ENCODE measurements around the gene SWAP70. TPM values are rescaled to one million over a fixed set of nuclear protein-coding genes. Genes with fewer than 3 reads are reported as not detected.

The SWAP70 gene
- total RNA-seq, 1 donor from 2014 or later: 19.1 TPM

DNA sequence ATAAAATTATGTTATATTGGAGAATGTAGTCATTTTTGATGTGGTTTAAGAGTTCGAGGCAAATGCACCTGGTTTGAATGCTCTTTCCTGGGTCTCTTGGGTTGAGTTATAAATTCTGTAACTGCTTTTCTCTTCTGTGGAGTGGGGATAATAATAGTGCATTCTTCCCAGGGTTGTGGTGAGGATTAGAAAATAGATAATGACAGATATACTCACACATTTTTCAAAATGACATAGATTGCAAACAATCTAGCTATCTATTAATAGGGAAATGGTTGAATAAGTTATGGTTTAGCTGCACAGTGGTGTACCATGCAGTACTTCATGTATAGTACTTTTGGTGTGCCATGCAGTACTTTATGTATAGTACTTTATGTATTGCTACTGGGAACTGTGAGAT lies 67.4 kb downstream of the SWAP70 start:
- Mint-ChIP-seq H3K9me3 (ENCODE audit: low read depth) (peaks cover 10% of the 10 kb centered on the region), H3K4me1 (ENCODE audit: low read depth) (peaks cover 6% of the 10 kb centered on the region), H3K27ac (no peak overlapping the region), H3K36me3 (ENCODE audit: insufficient read depth) (peaks cover 17% of the 10 kb centered on the region), H3K4me3 (ENCODE audit: low read depth) (no peak overlapping the region), H3K27me3 (no peaks in the 10 kb centered on the region)
- TF ChIP-seq, protein P1, sequence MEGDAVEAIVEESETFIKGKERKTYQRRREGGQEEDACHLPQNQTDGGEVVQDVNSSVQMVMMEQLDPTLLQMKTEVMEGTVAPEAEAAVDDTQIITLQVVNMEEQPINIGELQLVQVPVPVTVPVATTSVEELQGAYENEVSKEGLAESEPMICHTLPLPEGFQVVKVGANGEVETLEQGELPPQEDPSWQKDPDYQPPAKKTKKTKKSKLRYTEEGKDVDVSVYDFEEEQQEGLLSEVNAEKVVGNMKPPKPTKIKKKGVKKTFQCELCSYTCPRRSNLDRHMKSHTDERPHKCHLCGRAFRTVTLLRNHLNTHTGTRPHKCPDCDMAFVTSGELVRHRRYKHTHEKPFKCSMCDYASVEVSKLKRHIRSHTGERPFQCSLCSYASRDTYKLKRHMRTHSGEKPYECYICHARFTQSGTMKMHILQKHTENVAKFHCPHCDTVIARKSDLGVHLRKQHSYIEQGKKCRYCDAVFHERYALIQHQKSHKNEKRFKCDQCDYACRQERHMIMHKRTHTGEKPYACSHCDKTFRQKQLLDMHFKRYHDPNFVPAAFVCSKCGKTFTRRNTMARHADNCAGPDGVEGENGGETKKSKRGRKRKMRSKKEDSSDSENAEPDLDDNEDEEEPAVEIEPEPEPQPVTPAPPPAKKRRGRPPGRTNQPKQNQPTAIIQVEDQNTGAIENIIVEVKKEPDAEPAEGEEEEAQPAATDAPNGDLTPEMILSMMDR (IDR thresholded peaks at IDR 0.05; ENCODE audit: unreplicated experiment): no peak
- no peak for DNase-seq (ENCODE audit: low spot score, unreplicated experiment)

DNA sequence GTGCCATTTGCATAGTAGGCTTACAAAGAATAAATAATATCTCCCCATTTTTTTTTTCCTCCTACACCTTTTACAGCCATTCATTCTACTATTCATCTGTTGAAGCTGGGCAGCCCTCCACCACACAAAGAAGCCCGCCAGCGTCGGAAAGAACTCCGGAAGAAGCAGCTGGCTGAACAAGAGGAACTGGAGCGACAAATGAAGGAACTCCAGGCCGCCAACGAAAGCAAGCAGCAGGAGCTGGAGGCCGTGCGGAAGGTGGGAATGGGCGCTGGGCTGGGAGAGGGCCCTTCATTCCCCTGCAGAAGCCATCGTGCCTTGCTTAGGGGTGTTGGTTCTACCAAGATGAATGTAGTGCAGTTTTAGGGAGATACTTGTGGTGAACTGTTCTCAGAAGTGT lies 68.6 kb downstream of the SWAP70 start:
- Mint-ChIP-seq H3K27ac (no peak overlapping the region), H3K36me3 (ENCODE audit: insufficient read depth) (peaks cover 22% of the 10 kb centered on the region)

DNA sequence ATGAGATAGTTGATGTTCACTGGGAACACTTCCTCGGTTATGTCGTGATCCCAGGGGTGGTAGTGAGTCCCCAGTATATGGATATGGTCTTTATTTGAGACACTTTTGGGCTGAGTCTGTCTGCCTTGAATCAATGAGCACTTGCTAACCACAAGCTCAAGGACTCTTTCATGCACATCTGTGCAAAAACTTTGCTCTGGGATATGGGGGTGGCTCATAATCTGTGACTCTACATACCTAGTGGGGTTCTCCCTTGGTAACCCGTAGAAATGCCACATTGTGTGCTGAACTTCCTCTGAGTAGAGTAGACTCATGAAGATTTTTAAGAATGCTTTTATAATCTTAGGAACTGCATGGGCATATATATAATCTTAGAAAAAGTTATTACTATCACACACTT lies 69.3 kb downstream of the SWAP70 start:
- Mint-ChIP-seq H3K27ac (no peak overlapping the region), H3K36me3 (ENCODE audit: insufficient read depth) (peaks cover 24% of the 10 kb centered on the region), H3K4me3 (ENCODE audit: low read depth) (no peak overlapping the region), H3K9me3 (ENCODE audit: low read depth) (peaks cover 10% of the 10 kb centered on the region), H3K4me1 (ENCODE audit: low read depth) (peaks cover 6% of the 10 kb centered on the region), H3K27me3 (no peaks in the 10 kb centered on the region)
- TF ChIP-seq, protein P1 (IDR thresholded peaks at IDR 0.05; ENCODE audit: unreplicated experiment): no peak
- no peak for DNase-seq (ENCODE audit: low spot score, unreplicated experiment)

More for the DNA sequence above, 68.6 kb downstream of the SWAP70 start:
- Mint-ChIP-seq H3K4me3 (ENCODE audit: low read depth) (no peak overlapping the region), H3K27me3 (no peaks in the 10 kb centered on the region), H3K4me1 (ENCODE audit: low read depth) (peaks cover 6% of the 10 kb centered on the region), H3K9me3 (ENCODE audit: low read depth) (peaks cover 10% of the 10 kb centered on the region)
- TF ChIP-seq, protein P1 (IDR thresholded peaks at IDR 0.05; ENCODE audit: unreplicated experiment): no peak
- DNase-seq (ENCODE audit: low spot score, unreplicated experiment): no peak

DNA sequence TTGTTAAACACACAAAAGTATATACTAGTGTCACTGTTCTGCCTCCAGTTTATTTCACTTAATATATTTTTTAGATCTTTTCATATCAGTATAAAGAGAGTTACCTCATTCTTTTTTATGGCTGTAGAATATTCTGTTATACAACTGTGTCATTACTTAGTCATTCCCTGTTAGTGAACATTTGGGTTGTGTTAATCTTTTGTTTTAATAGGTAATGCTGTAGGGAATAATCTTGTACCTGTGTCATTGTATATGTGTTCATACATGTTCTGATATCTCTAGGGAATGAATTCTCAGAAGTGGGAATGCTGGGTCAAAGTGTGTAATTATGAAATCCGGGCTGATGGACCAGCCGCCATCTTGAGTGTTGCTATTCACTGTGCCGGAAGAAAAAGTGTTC lies 71.4 kb downstream of the SWAP70 start:
- DNase-seq (ENCODE audit: low spot score, unreplicated experiment): no peak
- Mint-ChIP-seq H3K27ac (no peak overlapping the region), H3K4me3 (ENCODE audit: low read depth) (no peak overlapping the region), H3K9me3 (ENCODE audit: low read depth) (peaks cover 10% of the 10 kb centered on the region), H3K4me1 (ENCODE audit: low read depth) (peaks cover 6% of the 10 kb centered on the region), H3K36me3 (ENCODE audit: insufficient read depth) (peaks cover 33% of the 10 kb centered on the region), H3K27me3 (no peaks in the 10 kb centered on the region)
- TF ChIP-seq, protein P1 (IDR thresholded peaks at IDR 0.05; ENCODE audit: unreplicated experiment): no peak

DNA sequence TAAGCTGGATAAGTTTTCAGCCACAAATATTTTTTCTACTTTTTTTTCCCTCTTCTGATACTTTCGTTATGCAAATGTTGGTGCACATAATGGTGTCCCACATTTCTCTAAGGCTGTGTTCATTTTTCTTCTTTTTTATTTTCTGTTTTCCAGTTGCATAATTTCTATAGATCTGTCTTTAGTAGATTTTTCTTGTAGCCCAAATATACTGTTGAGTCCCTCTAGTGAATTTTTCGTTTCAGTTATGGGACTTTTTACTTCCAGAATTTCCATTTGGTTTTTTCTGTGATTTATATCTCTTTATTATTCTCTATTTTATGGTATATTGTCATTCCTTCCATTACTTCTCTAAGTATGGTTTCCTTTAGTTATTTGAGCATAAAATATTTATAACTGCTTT lies 72.0 kb downstream of the SWAP70 start:
- Mint-ChIP-seq H3K27ac (peak overlapping the region; percentile 81), H3K36me3 (ENCODE audit: insufficient read depth) (peaks cover 33% of the 10 kb centered on the region), H3K9me3 (ENCODE audit: low read depth) (peaks cover 10% of the 10 kb centered on the region), H3K4me3 (ENCODE audit: low read depth) (no peak overlapping the region), H3K4me1 (ENCODE audit: low read depth) (peaks cover 6% of the 10 kb centered on the region), H3K27me3 (no peaks in the 10 kb centered on the region)
- TF ChIP-seq, protein P1 (IDR thresholded peaks at IDR 0.05; ENCODE audit: unreplicated experiment): no peak
- DNase-seq (ENCODE audit: low spot score, unreplicated experiment): no peak
